GM12865 (cell line): ENCODE results near the gene C14orf132.
A peak's percentile ranks its signal among the peaks of the same experiment; 100 is the strongest.

Experiments
- DNase-seq: peaks from one replicate; pipeline ENCODE4 v3.0.0; 2010; ENCODE audit warnings: low read depth
- H3K4me3 ChIP-seq: 2 replicates; pipeline ENCODE4 v1.5.1; 2011; ENCODE audit warnings: mild to moderate bottlenecking, low read depth, low read length, control low read depth
- TF ChIP-seq, protein P1 (sequence below): IDR thresholded peaks from 2 replicates; pipeline ENCODE4 v1.5.1; 2011; ENCODE audit warnings: low read length, control low read depth, low read depth, inconsistent platforms; ENCODE audit not compliant: insufficient read depth; ENCODE audit errors: missing control alignments

C14orf132 gene

DNA sequence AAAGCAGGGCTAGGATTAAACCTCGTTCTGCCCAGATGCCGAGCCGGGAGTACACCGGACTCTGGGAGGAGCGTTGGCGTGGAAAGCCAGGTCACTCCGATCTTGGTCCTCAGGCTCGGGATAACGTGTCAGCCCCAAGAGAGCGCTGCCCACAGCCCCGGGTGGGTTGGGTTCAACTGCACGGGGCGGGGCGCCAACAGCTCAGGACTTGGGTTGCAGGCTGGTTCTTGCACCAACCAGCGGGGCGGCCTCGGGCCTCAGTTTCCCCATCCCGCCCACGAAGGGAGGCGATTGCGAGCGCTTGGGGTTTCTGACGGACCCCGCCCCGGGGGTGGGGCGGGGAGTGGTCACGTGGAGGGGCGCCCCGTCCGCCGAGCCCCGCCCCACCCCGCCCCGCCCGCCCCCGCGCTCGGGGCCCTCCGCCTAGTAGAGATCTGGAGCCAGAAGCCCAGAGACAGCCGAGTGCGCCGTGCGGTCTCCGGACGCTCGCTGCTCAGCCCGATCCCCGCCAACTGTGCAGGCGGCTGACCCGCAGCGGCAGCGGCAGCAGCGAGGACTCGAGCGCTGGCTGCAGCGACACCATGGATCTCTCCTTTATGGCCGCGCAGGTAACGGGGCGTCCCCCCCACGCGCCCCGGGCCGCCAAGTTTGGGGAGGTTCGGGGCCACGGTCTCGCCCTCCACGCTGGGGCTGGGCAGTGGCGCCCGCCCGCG, at the start of gene C14orf132:
TSS of gene C14orf132 (plus strand) at position 443 of the 713 bp plus-strand sequence. CDS start at position 582, 139 bp downstream.
- peak within 1 kb of the TSS; percentile 28 for H3K4me3 ChIP-seq
- TF ChIP-seq, protein P1, sequence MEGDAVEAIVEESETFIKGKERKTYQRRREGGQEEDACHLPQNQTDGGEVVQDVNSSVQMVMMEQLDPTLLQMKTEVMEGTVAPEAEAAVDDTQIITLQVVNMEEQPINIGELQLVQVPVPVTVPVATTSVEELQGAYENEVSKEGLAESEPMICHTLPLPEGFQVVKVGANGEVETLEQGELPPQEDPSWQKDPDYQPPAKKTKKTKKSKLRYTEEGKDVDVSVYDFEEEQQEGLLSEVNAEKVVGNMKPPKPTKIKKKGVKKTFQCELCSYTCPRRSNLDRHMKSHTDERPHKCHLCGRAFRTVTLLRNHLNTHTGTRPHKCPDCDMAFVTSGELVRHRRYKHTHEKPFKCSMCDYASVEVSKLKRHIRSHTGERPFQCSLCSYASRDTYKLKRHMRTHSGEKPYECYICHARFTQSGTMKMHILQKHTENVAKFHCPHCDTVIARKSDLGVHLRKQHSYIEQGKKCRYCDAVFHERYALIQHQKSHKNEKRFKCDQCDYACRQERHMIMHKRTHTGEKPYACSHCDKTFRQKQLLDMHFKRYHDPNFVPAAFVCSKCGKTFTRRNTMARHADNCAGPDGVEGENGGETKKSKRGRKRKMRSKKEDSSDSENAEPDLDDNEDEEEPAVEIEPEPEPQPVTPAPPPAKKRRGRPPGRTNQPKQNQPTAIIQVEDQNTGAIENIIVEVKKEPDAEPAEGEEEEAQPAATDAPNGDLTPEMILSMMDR: no peak
- DNase-seq: peak; percentile 11

DNA sequence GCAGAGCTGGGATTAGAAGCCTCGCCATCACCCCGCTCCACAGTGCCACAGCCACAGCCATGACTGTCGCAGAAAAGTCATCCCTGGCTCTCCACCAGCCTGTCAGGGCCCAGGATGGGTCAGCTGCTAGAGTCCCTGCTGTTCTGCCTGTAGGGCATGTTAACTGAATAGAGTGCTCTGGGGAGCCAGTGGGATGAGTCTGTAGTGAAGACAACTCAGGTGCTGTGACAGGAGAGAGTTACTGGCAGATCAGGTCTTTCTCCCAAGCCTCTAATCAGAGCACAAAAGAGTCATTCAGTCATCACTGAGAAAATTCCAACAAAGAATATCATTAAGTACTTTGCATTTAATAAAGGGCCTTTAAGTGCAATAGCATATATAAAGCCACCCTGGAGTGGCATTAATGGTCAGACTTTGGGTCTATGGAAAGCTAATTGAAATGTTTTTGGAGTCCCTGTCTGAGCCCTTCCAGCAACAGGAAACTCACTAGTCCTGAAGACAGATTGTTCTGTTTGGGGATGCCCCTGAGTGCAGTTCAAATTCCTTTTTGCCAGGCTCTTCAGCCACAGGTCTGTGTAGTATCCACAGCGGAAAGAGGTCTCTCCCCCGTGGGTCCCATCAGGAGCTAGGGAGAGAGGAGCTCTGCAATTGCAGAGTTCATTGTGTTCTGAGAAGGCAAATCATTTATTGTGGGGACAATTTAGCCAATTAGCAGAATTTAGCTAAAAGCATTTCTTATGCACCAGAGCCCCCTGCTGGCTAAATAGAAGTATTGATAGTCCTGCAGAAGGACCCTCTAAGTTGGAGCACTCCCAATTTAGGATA, 45.2 kb upstream of the C14orf132 start:
- peak; percentile 51 for DNase-seq
- no peak overlapping the region for H3K4me3 ChIP-seq
- TF ChIP-seq, protein P1: peak; percentile 71

DNA sequence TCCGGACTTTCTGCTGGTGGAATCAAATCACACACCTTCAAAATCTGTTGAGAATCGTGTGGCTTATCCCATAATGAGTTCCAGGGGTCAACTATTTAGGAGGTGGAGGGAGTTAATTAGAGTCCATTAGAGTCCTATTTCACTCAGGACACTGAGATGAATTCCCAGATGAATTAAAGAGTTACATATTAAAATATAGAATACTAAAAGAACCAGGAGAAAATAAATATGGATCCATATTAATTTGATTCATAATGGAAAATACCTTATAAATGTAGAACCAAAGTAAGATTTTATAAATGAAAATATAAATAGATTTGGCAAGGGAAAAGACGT, 44.6 kb upstream of the C14orf132 start:
- H3K4me3 ChIP-seq: no peak overlapping the region
- TF ChIP-seq, protein P1: no peak
- DNase-seq: no peak

DNA sequence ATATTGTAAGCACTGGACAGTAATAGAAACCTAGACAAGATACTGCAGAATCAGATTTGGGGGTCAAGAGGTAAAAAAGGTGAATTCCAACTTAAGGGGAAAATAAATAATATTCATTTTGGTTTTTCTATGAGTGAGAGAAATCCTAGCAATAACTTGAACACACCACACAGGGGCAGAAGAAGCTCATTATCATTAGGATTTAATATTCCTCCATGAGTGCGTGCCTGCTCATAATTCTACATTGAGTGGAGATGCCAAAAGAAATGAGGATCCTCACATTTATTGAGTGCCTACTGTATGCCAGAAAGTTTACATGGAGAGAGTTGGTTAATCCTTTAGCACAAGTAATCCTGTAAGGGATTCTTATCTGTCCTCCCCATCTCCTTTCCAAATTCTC, 40.5 kb upstream of the C14orf132 start:
- TF ChIP-seq, protein P1: no peak
- DNase-seq: no peak
- no peak overlapping the region for H3K4me3 ChIP-seq

DNA sequence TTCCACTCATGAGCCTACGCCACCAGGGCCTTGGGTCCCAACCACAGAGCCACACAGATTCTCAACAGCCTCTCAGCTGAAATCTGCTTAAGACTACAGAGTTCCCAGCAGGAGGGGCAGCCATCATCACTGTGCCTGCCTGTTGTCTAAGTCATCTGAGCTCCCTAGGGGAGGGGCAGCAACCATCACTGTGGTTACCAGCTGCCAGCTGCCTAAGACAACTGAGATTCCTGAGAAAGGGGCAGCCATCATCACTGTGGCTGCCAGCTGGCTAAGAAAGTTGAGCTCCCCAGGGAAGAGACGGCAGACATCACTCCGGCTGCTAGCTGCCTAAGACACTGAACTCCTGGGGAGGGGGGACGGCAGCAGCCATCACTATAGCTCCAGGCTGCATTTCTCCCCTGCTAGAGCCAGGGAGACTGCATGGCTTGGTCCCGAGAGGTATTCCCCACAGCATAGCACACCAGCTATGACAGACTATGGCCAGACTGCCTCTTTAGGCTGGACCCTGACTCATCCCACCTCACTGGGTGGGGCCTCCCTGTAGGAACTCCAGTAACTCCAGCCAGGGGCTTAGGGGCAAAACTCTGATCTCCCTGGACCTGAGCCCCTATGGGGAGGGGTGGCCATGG, 37.2 kb upstream of the C14orf132 start:
- TF ChIP-seq, protein P1: no peak
- DNase-seq: no peak
- no peak overlapping the region for H3K4me3 ChIP-seq

DNA sequence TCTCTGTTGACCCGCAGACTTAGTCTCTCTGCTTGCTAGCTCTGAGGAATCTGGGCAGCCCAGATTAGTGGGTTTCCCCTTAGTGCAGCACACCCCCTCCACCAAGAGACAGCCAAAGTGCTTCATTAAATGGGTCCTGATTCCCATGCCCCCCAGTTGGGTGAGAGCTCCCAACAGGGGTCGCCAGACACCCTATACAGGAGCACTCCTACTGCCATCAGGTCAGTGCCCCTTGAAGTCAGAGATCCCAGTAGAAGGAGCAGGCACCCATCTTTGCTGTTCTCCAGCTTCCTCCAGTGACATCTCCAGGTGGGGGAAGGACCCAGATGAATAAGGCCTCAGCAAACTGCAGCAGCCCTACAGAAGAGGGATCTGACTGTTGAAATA, 36.7 kb upstream of the C14orf132 start:
- TF ChIP-seq, protein P1: no peak
- no peak for DNase-seq
- no peak overlapping the region for H3K4me3 ChIP-seq
